HEK293 (cell line): ENCODE results near the gene TTLL5.
A peak's percentile ranks its signal among the peaks of the same experiment; 100 is the strongest.

ENCODE experiments used
- CTCF ChIA-PET: fragments of 350-600 bp; formaldehyde crosslinking; extraction: SDS; loops from one replicate; lab custom pipeline; 2021; ENCODE audit warnings: antibody characterized with exemption; lab: Yijun Ruan, JAX
- POLR2A ChIA-PET: fragments of 300-600 bp; formaldehyde crosslinking; extraction: SDS; loops from one replicate; lab custom pipeline; 2020; ENCODE audit warnings: antibody characterized with exemption, inconsistent platforms; lab: Yijun Ruan, JAX
- H3K27ac ChIP-seq: fragments of 200-500 bp; sonication (Bioruptor generic); 2 replicates; pipeline ENCODE4 v1.5.1; 2014; ENCODE audit warnings: low read depth, low read length, control low read depth, inconsistent platforms; ENCODE audit errors: extremely low read depth
- H3K36me3 ChIP-seq, 2 experiments: fragments of 200-500 bp in 1 of 2; sonication (Bioruptor generic) in 1 of 2; 1 replicate in 1 of 2; 2 replicates in 1 of 2; pipeline ENCODE4 v1.5.1; 2014 to 2017; ENCODE audit warnings: inconsistent platforms in 2 of 2, low read length in 2 of 2; ENCODE audit not compliant: control insufficient read depth in 2 of 2, insufficient read depth in 1 of 2
- H3K4me1 ChIP-seq: fragments of 200-500 bp; sonication (Bioruptor generic); 2 replicates; pipeline ENCODE4 v1.5.1; 2014; ENCODE audit warnings: mild to moderate bottlenecking, low read length, inconsistent platforms; ENCODE audit not compliant: control insufficient read depth, insufficient read depth
- H3K4me3 ChIP-seq: 2 replicates; pipeline ENCODE4 v1.5.1; 2011; ENCODE audit warnings: low read depth, mild to moderate bottlenecking, control low read depth, low read length, moderate library complexity
- H3K9me3 ChIP-seq: fragments of 200-500 bp; sonication (Bioruptor generic); 2 replicates; pipeline ENCODE4 v1.5.1; 2014; ENCODE audit warnings: low read depth, low read length, inconsistent platforms; ENCODE audit not compliant: control insufficient read depth, insufficient read depth
- BCL11B ChIP-seq: fragments of 450-650 bp; formaldehyde crosslinking; IDR thresholded peaks from 2 replicates; pipeline ENCODE4 v1.5.1; 2016; ENCODE audit warnings: low read depth, missing biosample characterization, missing genetic modification characterization
- FEZF1 ChIP-seq: fragments of 450-650 bp; formaldehyde crosslinking; IDR thresholded peaks from 2 replicates; pipeline ENCODE4 v1.5.1; 2016; ENCODE audit warnings: missing biosample characterization, missing genetic modification characterization
- KLF8 ChIP-seq: fragments of 450-650 bp; formaldehyde crosslinking; IDR thresholded peaks from 2 replicates; pipeline ENCODE4 v1.5.1; 2016; ENCODE audit warnings: missing biosample characterization, missing genetic modification characterization
- WT1 ChIP-seq: fragments of 450-650 bp; formaldehyde crosslinking; IDR thresholded peaks from 2 replicates; pipeline ENCODE4 v1.5.1; 2016; ENCODE audit warnings: missing biosample characterization, missing genetic modification characterization
- ZBTB17 ChIP-seq: fragments of 450-650 bp; formaldehyde crosslinking; IDR thresholded peaks from 2 replicates; pipeline ENCODE4 v1.5.1; 2016; ENCODE audit warnings: missing biosample characterization, missing genetic modification characterization
- ZBTB20 ChIP-seq: fragments of 450-650 bp; formaldehyde crosslinking; IDR thresholded peaks from 2 replicates; pipeline ENCODE4 v1.5.1; 2016; ENCODE audit warnings: missing biosample characterization, missing genetic modification characterization
- ZBTB48 ChIP-seq: fragments of 450-650 bp; formaldehyde crosslinking; IDR thresholded peaks from 2 replicates; pipeline ENCODE4 v1.5.1; 2016; ENCODE audit warnings: missing biosample characterization, missing genetic modification characterization
- ZNF335 ChIP-seq: fragments of 450-650 bp; formaldehyde crosslinking; conservative IDR thresholded peaks from 2 replicates; pipeline ENCODE4 v1.5.1; 2016; ENCODE audit warnings: missing biosample characterization, missing genetic modification characterization
- ZNF341 ChIP-seq: fragments of 450-650 bp; formaldehyde crosslinking; IDR thresholded peaks from 2 replicates; pipeline ENCODE4; 2016; ENCODE audit warnings: low read depth, missing biosample characterization, missing genetic modification characterization
- ZNF501 ChIP-seq: fragments of 450-650 bp; formaldehyde crosslinking; IDR thresholded peaks from 2 replicates; pipeline ENCODE4 v1.5.1; 2016; ENCODE audit warnings: missing biosample characterization, missing genetic modification characterization
- ZNF747 ChIP-seq: fragments of 450-650 bp; formaldehyde crosslinking; IDR thresholded peaks from 2 replicates; pipeline ENCODE4 v1.5.1; 2016; ENCODE audit warnings: missing biosample characterization, missing genetic modification characterization
- ZSCAN16 ChIP-seq: fragments of 450-650 bp; formaldehyde crosslinking; IDR thresholded peaks from 2 replicates; pipeline ENCODE4 v1.5.1; 2016; ENCODE audit warnings: missing biosample characterization, missing genetic modification characterization
- TF ChIP-seq, protein P1 (sequence below): fragments of 450-650 bp; formaldehyde crosslinking; IDR thresholded peaks from 2 replicates; pipeline ENCODE4 v1.5.1; 2017; ENCODE audit warnings: missing biosample characterization, missing genetic modification characterization
- TF ChIP-seq, protein P2 (sequence below): fragments of 450-650 bp; formaldehyde crosslinking; IDR thresholded peaks from 2 replicates; pipeline ENCODE4 v1.5.1; 2016; ENCODE audit warnings: missing biosample characterization, missing genetic modification characterization
- TF ChIP-seq, protein P3 (sequence below): fragments of 450-650 bp; formaldehyde crosslinking; IDR thresholded peaks from 2 replicates; pipeline ENCODE4 v1.5.1; 2016; ENCODE audit warnings: missing biosample characterization, missing genetic modification characterization, low read depth
- TF ChIP-seq, protein P4 (sequence below): fragments of 450-650 bp; formaldehyde crosslinking; IDR thresholded peaks from 2 replicates; pipeline ENCODE4 v1.5.1; 2016; ENCODE audit warnings: missing biosample characterization, missing genetic modification characterization
- TF ChIP-seq, protein P5 (sequence below): fragments of 450-650 bp; formaldehyde crosslinking; IDR thresholded peaks from 2 replicates; pipeline ENCODE4 v1.5.1; 2016; ENCODE audit warnings: missing biosample characterization, missing genetic modification characterization
- TF ChIP-seq, protein P6 (sequence below): fragments of 450-650 bp; formaldehyde crosslinking; IDR thresholded peaks from 2 replicates; pipeline ENCODE4 v1.5.1; 2016; ENCODE audit warnings: missing biosample characterization, missing genetic modification characterization
- TF ChIP-seq, protein P7 (sequence below): fragments of 450-650 bp; formaldehyde crosslinking; IDR thresholded peaks from 2 replicates; pipeline ENCODE4; 2016; ENCODE audit warnings: missing biosample characterization, missing genetic modification characterization
- TF ChIP-seq, protein P8 (sequence below): fragments of 450-650 bp; formaldehyde crosslinking; IDR thresholded peaks from 2 replicates; pipeline ENCODE4 v1.5.1; 2016; ENCODE audit warnings: missing biosample characterization, missing genetic modification characterization

The TTLL5 gene

DNA sequence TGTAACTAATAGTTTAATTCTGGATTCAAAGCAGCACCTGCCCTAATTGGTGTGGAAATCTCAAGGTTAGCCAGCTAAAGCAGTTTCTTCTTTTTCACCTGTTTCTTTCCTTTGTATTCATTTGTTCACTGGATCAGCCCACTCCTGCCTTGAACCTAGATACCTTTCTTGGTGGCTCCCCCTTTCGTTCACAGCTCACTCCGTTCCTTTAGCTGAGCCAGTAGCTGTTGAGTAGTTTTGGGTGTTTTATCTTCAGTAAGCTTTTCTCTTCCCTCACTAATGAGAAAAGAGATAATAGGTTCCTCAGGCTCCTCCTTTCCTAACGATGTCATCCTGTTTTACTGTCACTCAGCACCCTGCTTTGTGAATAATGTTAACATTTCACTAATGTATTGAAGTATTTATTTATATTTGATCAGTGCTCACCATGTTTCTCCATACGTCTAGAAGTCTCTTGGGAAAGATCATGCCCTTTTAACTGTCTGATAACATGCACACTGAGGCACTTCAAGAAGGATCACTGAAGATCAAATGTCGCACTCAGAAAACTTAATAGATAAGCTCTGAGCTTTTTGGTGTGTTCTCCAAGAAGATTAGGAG, 199.6 kb downstream of the TTLL5 start (continued):
- TF ChIP-seq, protein P1, sequence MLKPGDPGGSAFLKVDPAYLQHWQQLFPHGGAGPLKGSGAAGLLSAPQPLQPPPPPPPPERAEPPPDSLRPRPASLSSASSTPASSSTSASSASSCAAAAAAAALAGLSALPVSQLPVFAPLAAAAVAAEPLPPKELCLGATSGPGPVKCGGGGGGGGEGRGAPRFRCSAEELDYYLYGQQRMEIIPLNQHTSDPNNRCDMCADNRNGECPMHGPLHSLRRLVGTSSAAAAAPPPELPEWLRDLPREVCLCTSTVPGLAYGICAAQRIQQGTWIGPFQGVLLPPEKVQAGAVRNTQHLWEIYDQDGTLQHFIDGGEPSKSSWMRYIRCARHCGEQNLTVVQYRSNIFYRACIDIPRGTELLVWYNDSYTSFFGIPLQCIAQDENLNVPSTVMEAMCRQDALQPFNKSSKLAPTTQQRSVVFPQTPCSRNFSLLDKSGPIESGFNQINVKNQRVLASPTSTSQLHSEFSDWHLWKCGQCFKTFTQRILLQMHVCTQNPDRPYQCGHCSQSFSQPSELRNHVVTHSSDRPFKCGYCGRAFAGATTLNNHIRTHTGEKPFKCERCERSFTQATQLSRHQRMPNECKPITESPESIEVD (tag by site-specific recombination), result 0 out of 2 replicates have a peak, but pooled peaks have one; percentile 15
- TF ChIP-seq KLF8 (tag by site-specific recombination) (0 out of 2 replicates have a peak, but pooled peaks have one; percentile 48), ZSCAN16 (tag by site-specific recombination) (no peak), ZNF341 (tag by site-specific recombination) (no peak), ZNF747 (tag by site-specific recombination) (no peak), FEZF1 (tag by site-specific recombination) (0 out of 2 replicates have a peak, but pooled peaks have one; percentile 32), ZNF501 (no peak), BCL11B (tag by site-specific recombination) (no peak), ZNF335 (tag by site-specific recombination) (no peak)
- TF ChIP-seq, protein P2, sequence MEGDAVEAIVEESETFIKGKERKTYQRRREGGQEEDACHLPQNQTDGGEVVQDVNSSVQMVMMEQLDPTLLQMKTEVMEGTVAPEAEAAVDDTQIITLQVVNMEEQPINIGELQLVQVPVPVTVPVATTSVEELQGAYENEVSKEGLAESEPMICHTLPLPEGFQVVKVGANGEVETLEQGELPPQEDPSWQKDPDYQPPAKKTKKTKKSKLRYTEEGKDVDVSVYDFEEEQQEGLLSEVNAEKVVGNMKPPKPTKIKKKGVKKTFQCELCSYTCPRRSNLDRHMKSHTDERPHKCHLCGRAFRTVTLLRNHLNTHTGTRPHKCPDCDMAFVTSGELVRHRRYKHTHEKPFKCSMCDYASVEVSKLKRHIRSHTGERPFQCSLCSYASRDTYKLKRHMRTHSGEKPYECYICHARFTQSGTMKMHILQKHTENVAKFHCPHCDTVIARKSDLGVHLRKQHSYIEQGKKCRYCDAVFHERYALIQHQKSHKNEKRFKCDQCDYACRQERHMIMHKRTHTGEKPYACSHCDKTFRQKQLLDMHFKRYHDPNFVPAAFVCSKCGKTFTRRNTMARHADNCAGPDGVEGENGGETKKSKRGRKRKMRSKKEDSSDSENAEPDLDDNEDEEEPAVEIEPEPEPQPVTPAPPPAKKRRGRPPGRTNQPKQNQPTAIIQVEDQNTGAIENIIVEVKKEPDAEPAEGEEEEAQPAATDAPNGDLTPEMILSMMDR (tag by site-specific recombination), result no peak
- TF ChIP-seq, protein P3, sequence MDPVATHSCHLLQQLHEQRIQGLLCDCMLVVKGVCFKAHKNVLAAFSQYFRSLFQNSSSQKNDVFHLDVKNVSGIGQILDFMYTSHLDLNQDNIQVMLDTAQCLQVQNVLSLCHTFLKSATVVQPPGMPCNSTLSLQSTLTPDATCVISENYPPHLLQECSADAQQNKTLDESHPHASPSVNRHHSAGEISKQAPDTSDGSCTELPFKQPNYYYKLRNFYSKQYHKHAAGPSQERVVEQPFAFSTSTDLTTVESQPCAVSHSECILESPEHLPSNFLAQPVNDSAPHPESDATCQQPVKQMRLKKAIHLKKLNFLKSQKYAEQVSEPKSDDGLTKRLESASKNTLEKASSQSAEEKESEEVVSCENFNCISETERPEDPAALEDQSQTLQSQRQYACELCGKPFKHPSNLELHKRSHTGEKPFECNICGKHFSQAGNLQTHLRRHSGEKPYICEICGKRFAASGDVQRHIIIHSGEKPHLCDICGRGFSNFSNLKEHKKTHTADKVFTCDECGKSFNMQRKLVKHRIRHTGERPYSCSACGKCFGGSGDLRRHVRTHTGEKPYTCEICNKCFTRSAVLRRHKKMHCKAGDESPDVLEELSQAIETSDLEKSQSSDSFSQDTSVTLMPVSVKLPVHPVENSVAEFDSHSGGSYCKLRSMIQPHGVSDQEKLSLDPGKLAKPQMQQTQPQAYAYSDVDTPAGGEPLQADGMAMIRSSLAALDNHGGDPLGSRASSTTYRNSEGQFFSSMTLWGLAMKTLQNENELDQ (tag by site-specific recombination), result no peak
- TF ChIP-seq, protein P4, sequence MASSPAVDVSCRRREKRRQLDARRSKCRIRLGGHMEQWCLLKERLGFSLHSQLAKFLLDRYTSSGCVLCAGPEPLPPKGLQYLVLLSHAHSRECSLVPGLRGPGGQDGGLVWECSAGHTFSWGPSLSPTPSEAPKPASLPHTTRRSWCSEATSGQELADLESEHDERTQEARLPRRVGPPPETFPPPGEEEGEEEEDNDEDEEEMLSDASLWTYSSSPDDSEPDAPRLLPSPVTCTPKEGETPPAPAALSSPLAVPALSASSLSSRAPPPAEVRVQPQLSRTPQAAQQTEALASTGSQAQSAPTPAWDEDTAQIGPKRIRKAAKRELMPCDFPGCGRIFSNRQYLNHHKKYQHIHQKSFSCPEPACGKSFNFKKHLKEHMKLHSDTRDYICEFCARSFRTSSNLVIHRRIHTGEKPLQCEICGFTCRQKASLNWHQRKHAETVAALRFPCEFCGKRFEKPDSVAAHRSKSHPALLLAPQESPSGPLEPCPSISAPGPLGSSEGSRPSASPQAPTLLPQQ (tag by site-specific recombination), result peak; percentile 63
- TF ChIP-seq, protein P5, sequence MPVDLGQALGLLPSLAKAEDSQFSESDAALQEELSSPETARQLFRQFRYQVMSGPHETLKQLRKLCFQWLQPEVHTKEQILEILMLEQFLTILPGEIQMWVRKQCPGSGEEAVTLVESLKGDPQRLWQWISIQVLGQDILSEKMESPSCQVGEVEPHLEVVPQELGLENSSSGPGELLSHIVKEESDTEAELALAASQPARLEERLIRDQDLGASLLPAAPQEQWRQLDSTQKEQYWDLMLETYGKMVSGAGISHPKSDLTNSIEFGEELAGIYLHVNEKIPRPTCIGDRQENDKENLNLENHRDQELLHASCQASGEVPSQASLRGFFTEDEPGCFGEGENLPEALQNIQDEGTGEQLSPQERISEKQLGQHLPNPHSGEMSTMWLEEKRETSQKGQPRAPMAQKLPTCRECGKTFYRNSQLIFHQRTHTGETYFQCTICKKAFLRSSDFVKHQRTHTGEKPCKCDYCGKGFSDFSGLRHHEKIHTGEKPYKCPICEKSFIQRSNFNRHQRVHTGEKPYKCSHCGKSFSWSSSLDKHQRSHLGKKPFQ (tag by site-specific recombination), result no peak
- TF ChIP-seq, protein P6, sequence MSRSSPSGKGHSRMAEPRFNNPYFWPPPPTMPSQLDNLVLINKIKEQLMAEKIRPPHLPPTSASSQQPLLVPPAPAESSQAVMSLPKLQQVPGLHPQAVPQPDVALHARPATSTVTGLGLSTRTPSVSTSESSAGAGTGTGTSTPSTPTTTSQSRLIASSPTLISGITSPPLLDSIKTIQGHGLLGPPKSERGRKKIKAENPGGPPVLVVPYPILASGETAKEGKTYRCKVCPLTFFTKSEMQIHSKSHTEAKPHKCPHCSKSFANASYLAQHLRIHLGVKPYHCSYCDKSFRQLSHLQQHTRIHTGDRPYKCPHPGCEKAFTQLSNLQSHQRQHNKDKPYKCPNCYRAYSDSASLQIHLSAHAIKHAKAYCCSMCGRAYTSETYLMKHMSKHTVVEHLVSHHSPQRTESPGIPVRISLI (tag by site-specific recombination), result no peak
- TF ChIP-seq, all 188 proteins: peak for 7

DNA sequence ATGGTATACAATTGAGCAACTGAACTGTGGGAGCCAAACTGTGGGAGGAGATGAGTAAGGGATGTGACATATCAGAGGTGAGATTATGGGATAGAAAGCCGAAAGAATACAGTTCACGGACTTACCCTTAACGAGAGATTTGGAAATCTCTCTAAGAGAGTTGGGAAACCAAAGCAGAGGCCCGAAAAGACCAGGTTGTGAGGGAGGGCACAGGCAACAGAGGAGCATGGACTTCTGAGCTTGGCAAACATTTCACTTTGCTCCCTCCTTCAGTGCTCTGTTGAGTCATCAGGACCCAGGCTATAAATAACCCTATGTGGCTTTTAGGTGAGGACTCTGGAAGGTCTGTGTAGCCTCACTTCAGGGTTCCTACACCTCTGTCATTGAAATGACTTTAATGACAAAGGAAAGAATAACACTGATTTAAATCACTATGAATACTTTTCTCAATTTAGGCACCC, 200.1 kb downstream of the TTLL5 start:
- ChIA-PET POLR2A (no interaction called here), CTCF (interaction anchor here (0.6 to 1.4 kb wide), 4 partner anchors 17 to 849 kb away, joined by 3 to 4 read pairs (median 3); no protein-coding TSS in a partner anchor)
- H3K4me3 ChIP-seq, result no peak overlapping the region
- H3K9me3 ChIP-seq, result no peaks in the 10 kb centered on the region
- peaks cover 17% of the 10 kb centered on the region for H3K4me1 ChIP-seq
- no peaks in the 10 kb centered on the region; a peak in 1 of 3 replicates for H3K36me3 ChIP-seq
- H3K27ac ChIP-seq, result peak overlapping the region; percentile 43; the same call in 1 of the 2 replicates
- TF ChIP-seq ZSCAN16 (tag by site-specific recombination) (0 out of 2 replicates have a peak, but pooled peaks have one; percentile 43), WT1 (tag by site-specific recombination) (no peak), ZBTB20 (tag by site-specific recombination) (peak; percentile 46; the same call in 1 of the 2 replicates), ZBTB17 (tag by site-specific recombination) (peak; percentile 24; the same call in 1 of the 2 replicates), ZBTB48 (tag by site-specific recombination) (peak; percentile 60; the same call in 1 of the 2 replicates)
- TF ChIP-seq, protein P7, sequence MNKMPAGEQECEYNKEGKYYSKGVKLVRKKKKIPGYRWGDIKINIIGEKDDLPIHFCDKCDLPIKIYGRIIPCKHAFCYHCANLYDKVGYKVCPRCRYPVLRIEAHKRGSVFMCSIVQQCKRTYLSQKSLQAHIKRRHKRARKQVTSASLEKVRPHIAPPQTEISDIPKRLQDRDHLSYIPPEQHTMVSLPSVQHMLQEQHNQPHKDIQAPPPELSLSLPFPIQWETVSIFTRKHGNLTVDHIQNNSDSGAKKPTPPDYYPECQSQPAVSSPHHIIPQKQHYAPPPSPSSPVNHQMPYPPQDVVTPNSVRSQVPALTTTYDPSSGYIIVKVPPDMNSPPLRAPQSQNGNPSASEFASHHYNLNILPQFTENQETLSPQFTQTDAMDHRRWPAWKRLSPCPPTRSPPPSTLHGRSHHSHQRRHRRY (tag by site-specific recombination), result no peak
- TF ChIP-seq, protein P8, sequence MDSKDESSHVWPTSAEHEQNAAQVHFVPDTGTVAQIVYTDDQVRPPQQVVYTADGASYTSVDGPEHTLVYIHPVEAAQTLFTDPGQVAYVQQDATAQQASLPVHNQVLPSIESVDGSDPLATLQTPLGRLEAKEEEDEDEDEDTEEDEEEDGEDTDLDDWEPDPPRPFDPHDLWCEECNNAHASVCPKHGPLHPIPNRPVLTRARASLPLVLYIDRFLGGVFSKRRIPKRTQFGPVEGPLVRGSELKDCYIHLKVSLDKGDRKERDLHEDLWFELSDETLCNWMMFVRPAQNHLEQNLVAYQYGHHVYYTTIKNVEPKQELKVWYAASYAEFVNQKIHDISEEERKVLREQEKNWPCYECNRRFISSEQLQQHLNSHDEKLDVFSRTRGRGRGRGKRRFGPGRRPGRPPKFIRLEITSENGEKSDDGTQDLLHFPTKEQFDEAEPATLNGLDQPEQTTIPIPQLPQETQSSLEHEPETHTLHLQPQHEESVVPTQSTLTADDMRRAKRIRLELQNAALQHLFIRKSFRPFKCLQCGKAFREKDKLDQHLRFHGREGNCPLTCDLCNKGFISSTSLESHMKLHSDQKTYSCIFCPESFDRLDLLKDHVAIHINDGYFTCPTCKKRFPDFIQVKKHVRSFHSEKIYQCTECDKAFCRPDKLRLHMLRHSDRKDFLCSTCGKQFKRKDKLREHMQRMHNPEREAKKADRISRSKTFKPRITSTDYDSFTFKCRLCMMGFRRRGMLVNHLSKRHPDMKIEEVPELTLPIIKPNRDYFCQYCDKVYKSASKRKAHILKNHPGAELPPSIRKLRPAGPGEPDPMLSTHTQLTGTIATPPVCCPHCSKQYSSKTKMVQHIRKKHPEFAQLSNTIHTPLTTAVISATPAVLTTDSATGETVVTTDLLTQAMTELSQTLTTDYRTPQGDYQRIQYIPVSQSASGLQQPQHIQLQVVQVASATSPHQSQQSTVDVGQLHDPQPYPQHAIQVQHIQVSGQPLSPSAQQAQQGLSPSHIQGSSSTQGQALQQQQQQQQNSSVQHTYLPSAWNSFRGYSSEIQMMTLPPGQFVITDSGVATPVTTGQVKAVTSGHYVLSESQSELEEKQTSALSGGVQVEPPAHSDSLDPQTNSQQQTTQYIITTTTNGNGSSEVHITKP (tag by site-specific recombination), result no peak
